ENCODE data around the gene RBMS3.

DNA sequence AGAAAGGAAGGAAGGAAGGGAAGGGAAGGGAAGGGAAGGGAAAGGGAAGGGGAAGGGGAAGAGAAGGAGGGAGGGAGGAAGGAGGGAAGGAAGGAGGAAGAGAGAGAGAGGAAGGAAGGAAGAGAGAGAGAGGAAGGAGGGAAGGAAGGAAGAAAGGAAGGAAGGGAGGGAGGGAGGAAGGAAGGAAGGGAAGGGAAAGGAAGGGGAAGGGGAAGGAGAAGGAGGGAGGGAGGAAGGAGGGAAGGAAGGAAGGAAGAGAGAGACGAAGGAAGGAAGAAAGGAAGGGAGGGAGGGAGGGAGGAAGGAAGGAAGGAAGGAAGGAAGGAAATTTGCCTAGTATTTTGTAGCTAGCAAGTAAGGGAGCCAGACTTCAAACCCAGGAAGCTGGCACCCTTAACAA is 583.9 kb downstream of the RBMS3 start:
- TF ChIP-seq, protein P1, sequence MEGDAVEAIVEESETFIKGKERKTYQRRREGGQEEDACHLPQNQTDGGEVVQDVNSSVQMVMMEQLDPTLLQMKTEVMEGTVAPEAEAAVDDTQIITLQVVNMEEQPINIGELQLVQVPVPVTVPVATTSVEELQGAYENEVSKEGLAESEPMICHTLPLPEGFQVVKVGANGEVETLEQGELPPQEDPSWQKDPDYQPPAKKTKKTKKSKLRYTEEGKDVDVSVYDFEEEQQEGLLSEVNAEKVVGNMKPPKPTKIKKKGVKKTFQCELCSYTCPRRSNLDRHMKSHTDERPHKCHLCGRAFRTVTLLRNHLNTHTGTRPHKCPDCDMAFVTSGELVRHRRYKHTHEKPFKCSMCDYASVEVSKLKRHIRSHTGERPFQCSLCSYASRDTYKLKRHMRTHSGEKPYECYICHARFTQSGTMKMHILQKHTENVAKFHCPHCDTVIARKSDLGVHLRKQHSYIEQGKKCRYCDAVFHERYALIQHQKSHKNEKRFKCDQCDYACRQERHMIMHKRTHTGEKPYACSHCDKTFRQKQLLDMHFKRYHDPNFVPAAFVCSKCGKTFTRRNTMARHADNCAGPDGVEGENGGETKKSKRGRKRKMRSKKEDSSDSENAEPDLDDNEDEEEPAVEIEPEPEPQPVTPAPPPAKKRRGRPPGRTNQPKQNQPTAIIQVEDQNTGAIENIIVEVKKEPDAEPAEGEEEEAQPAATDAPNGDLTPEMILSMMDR (conservative IDR thresholded peaks at IDR 0.05; ENCODE audit: low read length): no peak
- TF ChIP-seq EZH2phosphoT487 (IDR thresholded peaks at IDR 0.05; ENCODE audit: borderline replicate concordance, low read depth, low read length): no peak

Measured in OCI-LY7 (cell line).